AG09319 (cell line): ENCODE results near the gene HSD3B1.

Source experiments
- DNase-seq: peaks from one replicate; pipeline ENCODE4 v3.0.0-alpha.2; 2010; ENCODE audit warnings: low read depth; ENCODE audit errors: extremely low read depth
- CTCF ChIP-seq: IDR thresholded peaks from 2 replicates; pipeline ENCODE4 v1.5.1; 2011; ENCODE audit warnings: low read depth, mild to moderate bottlenecking, inconsistent platforms, low read length, moderate library complexity

The HSD3B1 gene

GRCh38 chr1:119531606-119532323, 24.8 kb downstream of the HSD3B1 start:
- no peak for TF ChIP-seq CTCF
- DNase-seq = no peak

- DNase-seq = no peak
- no peak for TF ChIP-seq CTCF
Observed at GRCh38 chr1:119532324-119532910, 25.4 kb downstream of the HSD3B1 start.

- TF ChIP-seq CTCF = no peak
- no peak for DNase-seq
Observed at GRCh38 chr1:119535381-119535780, 28.4 kb downstream of the HSD3B1 start.

GRCh38 chr1:119537966-119538365, 31.0 kb downstream of the HSD3B1 start:
- TF ChIP-seq CTCF = no peak
- DNase-seq = no peak

GRCh38 chr1:119539636-119540035, 32.6 kb downstream of the HSD3B1 start:
- DNase-seq = no peak
- no peak for TF ChIP-seq CTCF

GRCh38 chr1:119541389-119541788, 34.4 kb downstream of the HSD3B1 start:
- no peak for DNase-seq

More at GRCh38 chr1:119541389-119541788, 34.4 kb downstream of the HSD3B1 start:
- TF ChIP-seq CTCF = no peak
